Ascending aorta (tissue), 2 donors: ENCODE results near the gene DLG1. TPM values are rescaled to one million over a fixed set of nuclear protein-coding genes. Genes with fewer than 3 reads are reported as not detected.

ENCODE experiments used
- DNase-seq, 2 donors: peaks; one replicate each; pipeline ENCODE4 v3.0.0-alpha.2; 2019; ENCODE audit warnings: low spot score in 2 of 2
- H3K27ac ChIP-seq, 2 donors: fragments of 200-600 bp; sonication (generic); one replicate each; pipeline ENCODE4 v1.5.1; 2016 to 2017; ENCODE audit warnings: mild to moderate bottlenecking in 1 of 2
- H3K27me3 ChIP-seq: fragments of 200-600 bp; sonication (generic); one replicate; pipeline ENCODE4 v1.5.1; 2017
- H3K36me3 ChIP-seq, 2 donors: fragments of 200-600 bp; sonication (generic); one replicate each; pipeline ENCODE4 v1.5.1; 2016
- H3K4me1 ChIP-seq, 2 donors: fragments of 200-600 bp; sonication (generic); one replicate each; pipeline ENCODE4 v1.5.1; 2016 to 2017; ENCODE audit warnings: mild to moderate bottlenecking in 1 of 2
- H3K4me3 ChIP-seq, 2 donors: fragments of 200-600 bp; sonication (generic); one replicate each; pipeline ENCODE4 v1.5.1; 2016 to 2017; ENCODE audit warnings: mild to moderate bottlenecking in 1 of 2
- H3K9me3 ChIP-seq, 2 donors: fragments of 200-600 bp; sonication (generic); one replicate each; pipeline ENCODE4 v1.5.1; 2016
- CTCF ChIP-seq, 3 experiments: fragments of 200-600 bp in 2 of 3; fragments of 450-650 bp in 1 of 3; sonication (generic) in 2 of 3; IDR thresholded peaks; one replicate each; pipeline ENCODE4 v1.5.1; 2016 to 2019; ENCODE audit warnings: antibody characterized with exemption in 3 of 3, mild to moderate bottlenecking in 1 of 3, moderate library complexity in 1 of 3
- intact Hi-C: fragments of 100-400 bp; cut with DNase I; formaldehyde crosslinking; loops from one replicate; pipeline ENCODE4 v1.15.1; 2023
- total RNA-seq: library from RNA; depleted of rRNA; stranded (reverse); fragments of >200 nt; gene quantifications from one replicate; pipeline ENCODE4 v1.1.0, GENCODE V29; 2016

DLG1 gene
- total RNA-seq, 1 donor from 2014 or later = 31.0 TPM

GRCh38 chr3:197222937-197223370 is 75.5 kb downstream of the DLG1 start:
- no peak overlapping the region for H3K4me3 ChIP-seq
- DNase-seq = no peak
- H3K9me3 ChIP-seq = no peaks in the 10 kb centered on the region
- no peak overlapping the region for H3K27ac ChIP-seq
- no peaks in the 10 kb centered on the region for H3K27me3 ChIP-seq
- no peaks in the 10 kb centered on the region for H3K36me3 ChIP-seq
- peaks cover 0 to 3% of the 10 kb centered on the region in 2 donors for H3K4me1 ChIP-seq
- no peak for TF ChIP-seq CTCF (IDR thresholded peaks at IDR 0.05)
- intact Hi-C loops = loop anchor here (10.0 kb wide), 1 partner anchor 292 kb away; no protein-coding TSS in a partner anchor

- DNase-seq = no peak
- no peak overlapping the region for H3K27ac ChIP-seq
- H3K27me3 ChIP-seq = no peaks in the 10 kb centered on the region
- H3K36me3 ChIP-seq = no peaks in the 10 kb centered on the region
- TF ChIP-seq CTCF (IDR thresholded peaks at IDR 0.05) = no peak
- peaks cover 3 to 18% of the 10 kb centered on the region in 2 donors for H3K4me1 ChIP-seq
- intact Hi-C loops = loop anchor here (10.0 kb wide), 1 partner anchor 295 kb away; no protein-coding TSS in a partner anchor
- no peak overlapping the region for H3K4me3 ChIP-seq
- H3K9me3 ChIP-seq = no peaks in the 10 kb centered on the region
These were observed 78.8 kb downstream of the DLG1 start for GRCh38 chr3:197219619-197220018.

- Histone ChIP-seq H3K36me3 (no peaks in the 10 kb centered on the region), H3K4me3 (no peak overlapping the region), H3K27ac (no peak overlapping the region), H3K9me3 (no peaks in the 10 kb centered on the region), H3K4me1 (peaks cover 3 to 18% of the 10 kb centered on the region in 2 donors), H3K27me3 (no peaks in the 10 kb centered on the region)
- no peak for TF ChIP-seq CTCF (IDR thresholded peaks at IDR 0.05)
- no peak for DNase-seq
- intact Hi-C loops = no loop called here
These were observed 80.2 kb downstream of the DLG1 start for GRCh38 chr3:197218210-197218609.

GRCh38 chr3:197216914-197217313 is 81.5 kb downstream of the DLG1 start:
- no peak for DNase-seq
- H3K4me1 ChIP-seq = peaks cover 3 to 15% of the 10 kb centered on the region in 2 donors
- no peaks in the 10 kb centered on the region for H3K27me3 ChIP-seq
- H3K27ac ChIP-seq = no peak overlapping the region
- no peak for TF ChIP-seq CTCF (IDR thresholded peaks at IDR 0.05)
- no peaks in the 10 kb centered on the region for H3K36me3 ChIP-seq
- intact Hi-C loops = no loop called here
- H3K4me3 ChIP-seq = no peak overlapping the region
- H3K9me3 ChIP-seq = no peaks in the 10 kb centered on the region

GRCh38 chr3:197216169-197216860 is 82.1 kb downstream of the DLG1 start:
- TF ChIP-seq CTCF (IDR thresholded peaks at IDR 0.05) = no peak
- H3K27ac ChIP-seq = peak overlapping the region in 1 of 2 donors; percentile 26
- peaks cover 3 to 15% of the 10 kb centered on the region in 2 donors for H3K4me1 ChIP-seq
- no peaks in the 10 kb centered on the region for H3K36me3 ChIP-seq
- H3K4me3 ChIP-seq = no peak overlapping the region
- H3K9me3 ChIP-seq = no peaks in the 10 kb centered on the region
- intact Hi-C loops = no loop called here
- no peak for DNase-seq
- no peaks in the 10 kb centered on the region for H3K27me3 ChIP-seq
